Hepatocyte (in vitro differentiated cells): ENCODE data around the gene DRG2. TPM values are rescaled to one million over a fixed set of nuclear protein-coding genes. Genes with fewer than 3 reads are reported as not detected.

Experiments used
- DNase-seq: peaks from one replicate; pipeline ENCODE4 v3.0.0-alpha.2; 2016; ENCODE audit warnings: low spot score
- H2AFZ ChIP-seq: fragments of 200-600 bp; sonication (generic); 2 replicates; pipeline ENCODE4 v1.6.0; 2016; ENCODE audit warnings: antibody characterized with exemption, mild to moderate bottlenecking
- H3K27ac ChIP-seq: fragments of 200-600 bp; sonication (generic); 2 replicates; pipeline ENCODE4 v1.5.1; 2016; ENCODE audit warnings: mild to moderate bottlenecking
- H3K27me3 ChIP-seq: fragments of 200-600 bp; sonication (generic); 2 replicates; pipeline ENCODE4 v1.6.1; 2016
- H3K36me3 ChIP-seq: fragments of 200-600 bp; sonication (generic); replicated peaks from 2 replicates; pipeline ENCODE4 v1.5.1; 2016; ENCODE audit warnings: low read depth; ENCODE audit not compliant: insufficient read depth
- H3K4me1 ChIP-seq: fragments of 200-600 bp; sonication (generic); 2 replicates; pipeline ENCODE4 v1.5.1; 2016; ENCODE audit warnings: mild to moderate bottlenecking, moderate library complexity; ENCODE audit not compliant: insufficient read depth
- H3K4me2 ChIP-seq: fragments of 200-600 bp; sonication (generic); 2 replicates; pipeline ENCODE4 v1.6.0; 2016
- H3K4me3 ChIP-seq: fragments of 200-600 bp; sonication (generic); 2 replicates; pipeline ENCODE4 v1.5.1; 2016; ENCODE audit warnings: mild to moderate bottlenecking
- H3K79me2 ChIP-seq: fragments of 200-600 bp; sonication (generic); 2 replicates; pipeline ENCODE4 v1.6.0; 2017; ENCODE audit warnings: mild to moderate bottlenecking
- H3K9me2 ChIP-seq: fragments of 200-600 bp; sonication (generic); replicated peaks from 2 replicates; pipeline ENCODE4 v1.6.0; 2017; ENCODE audit warnings: mild to moderate bottlenecking; ENCODE audit not compliant: insufficient read depth
- H3K9me3 ChIP-seq: fragments of 200-600 bp; sonication (generic); 2 replicates; pipeline ENCODE4 v1.5.1; 2016; ENCODE audit warnings: low read depth, mild to moderate bottlenecking
- H4K20me1 ChIP-seq: fragments of 200-600 bp; sonication (generic); 2 replicates; pipeline ENCODE4 v1.6.0; 2016; ENCODE audit warnings: mild to moderate bottlenecking; ENCODE audit not compliant: insufficient read depth, poor library complexity, severe bottlenecking
- CTCF ChIP-seq: fragments of 200-600 bp; sonication (generic); IDR thresholded peaks from 2 replicates; pipeline ENCODE4 v1.5.1; 2016; ENCODE audit warnings: antibody characterized with exemption, mild to moderate bottlenecking; ENCODE audit not compliant: poor library complexity
- EZH2 ChIP-seq: fragments of 200-600 bp; sonication (generic); IDR thresholded peaks from 2 replicates; pipeline ENCODE4 v1.6.1; 2016; ENCODE audit warnings: antibody characterized with exemption, mild to moderate bottlenecking, borderline replicate concordance
- EZH2phosphoT487 ChIP-seq: fragments of 200-600 bp; sonication (generic); IDR thresholded peaks from one replicate; pipeline ENCODE4 v1.6.1; 2018; ENCODE audit warnings: antibody characterized with exemption, mild to moderate bottlenecking, low read depth, moderate library complexity; ENCODE audit not compliant: unreplicated experiment, severe bottlenecking
- WGBS: methylation state at CpG from one replicate; pipeline ENCODE4 v1.1.6; 2016; ENCODE audit warnings: low lambda C conversion rate; ENCODE audit errors: missing lambda C conversion rate; 5-methylcytosine and 5-hydroxymethylcytosine counted together
- polyA plus RNA-seq: library from polyadenylated mRNA; unstranded; fragments of >200 nt; fragmentation: Nextera tagmentation; extraction: Ambion mirVana; gene quantifications from 2 replicates; pipeline ENCODE4 v1.2.1, GENCODE V29; 2016
- total RNA-seq: library from RNA; depleted of rRNA; stranded (reverse); fragments of >200 nt; gene quantifications from 2 replicates; pipeline ENCODE4 v1.2.3, GENCODE V29; 2014

DRG2 gene
- total and polyA plus RNA-seq, 2 experiments from 2014 or later = 35.9 to 36.6 TPM

GRCh38 chr17:18139498-18139897 lies 51.8 kb downstream of the DRG2 start:
- Histone ChIP-seq H2AFZ (no peak overlapping the region), H3K4me1 (peaks cover 6% of the 10 kb centered on the region), H3K9me2 (no peaks in the 10 kb centered on the region), H3K27ac (no peak overlapping the region), H4K20me1 (no peaks in the 10 kb centered on the region), H3K9me3 (no peaks in the 10 kb centered on the region), H3K4me2 (no peak overlapping the region), H3K27me3 (no peaks in the 10 kb centered on the region), H3K79me2 (no peaks in the 10 kb centered on the region), H3K36me3 (no peaks in the 10 kb centered on the region), H3K4me3 (no peak overlapping the region)
- no peak for DNase-seq
- TF ChIP-seq CTCF = no peak
- no peak for TF ChIP-seq EZH2
- TF ChIP-seq EZH2phosphoT487 = no peak
- 86% methylated on average over 11 of the region's 14 CpGs for WGBS

DNA sequence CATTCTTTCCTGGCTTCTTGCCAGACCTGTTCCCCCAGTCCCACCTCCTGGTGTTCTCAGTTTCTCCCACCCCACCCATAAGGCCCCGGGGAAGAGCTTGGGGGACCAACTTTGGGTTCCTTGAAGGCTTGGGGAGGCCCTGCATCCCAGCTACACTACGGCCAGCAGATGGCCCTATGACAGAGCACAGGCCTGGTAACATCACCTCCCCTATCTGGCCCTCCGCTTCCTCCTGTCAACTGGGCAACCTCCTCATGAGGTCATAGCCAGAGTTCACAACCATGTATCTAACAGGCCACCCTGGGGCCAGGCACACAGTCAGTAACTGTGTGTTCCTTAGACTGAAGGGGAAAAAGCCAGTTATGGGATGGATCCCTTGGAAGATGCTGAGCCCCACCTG lies 52.2 kb downstream of the DRG2 start:
- DNase-seq = peak; percentile 50
- H3K4me3 ChIP-seq = no peak overlapping the region
- no peaks in the 10 kb centered on the region for H3K36me3 ChIP-seq
- H3K9me2 ChIP-seq = no peaks in the 10 kb centered on the region
- H2AFZ ChIP-seq = no peak overlapping the region
- TF ChIP-seq CTCF (peak; percentile 31), EZH2 (no peak)
- H3K27me3 ChIP-seq = no peaks in the 10 kb centered on the region
- no peak overlapping the region for H3K4me2 ChIP-seq
- no peak overlapping the region for H3K27ac ChIP-seq
- H3K9me3 ChIP-seq = no peaks in the 10 kb centered on the region
- no peaks in the 10 kb centered on the region for H4K20me1 ChIP-seq
- no peaks in the 10 kb centered on the region for H3K79me2 ChIP-seq
- WGBS = 82% methylated on average over 3 of the region's 3 CpGs
- peaks cover 6% of the 10 kb centered on the region for H3K4me1 ChIP-seq

- H4K20me1 ChIP-seq = no peaks in the 10 kb centered on the region
- 91% methylated on average over 3 of the region's 3 CpGs for whole genome bisulfite sequencing
Measured at GRCh38 chr17:18140648-18141047, 52.9 kb downstream of the DRG2 start.

More at GRCh38 chr17:18140648-18141047, 52.9 kb downstream of the DRG2 start:
- Histone ChIP-seq H3K4me2 (no peak overlapping the region), H3K27ac (no peak overlapping the region), H3K27me3 (no peaks in the 10 kb centered on the region), H3K9me2 (no peaks in the 10 kb centered on the region), H2AFZ (no peak overlapping the region), H3K4me1 (peaks cover 6% of the 10 kb centered on the region), H3K9me3 (no peaks in the 10 kb centered on the region), H3K79me2 (no peaks in the 10 kb centered on the region), H3K36me3 (no peaks in the 10 kb centered on the region), H3K4me3 (no peak overlapping the region)
- no peak for TF ChIP-seq CTCF
- no peak for TF ChIP-seq EZH2
- TF ChIP-seq EZH2phosphoT487 = no peak
- DNase-seq = no peak
